Measurements from ENCODE around the gene LRG1. TPM values are rescaled to one million over a fixed set of nuclear protein-coding genes. Genes with fewer than 3 reads are reported as not detected.

Gene LRG1
- total and polyA plus RNA-seq, 4 donors, result 0.36 to 1.3 (median 0.46) TPM

Other genes with a start within 250 kb of the LRG1 start
- gene TMIGD2, start 237.6 kb downstream of the LRG1 start, total RNA-seq, result under 1 TPM; 0.79 to 0.94 TPM
- gene TMIGD2, start 237.6 kb downstream of the LRG1 start, polyA plus RNA-seq (ENCODE audit: insufficient read length in 2 of 2), result 1 to 10 TPM; 1.1 to 1.6 TPM
- gene FSD1, start 235.4 kb downstream of the LRG1 start, total RNA-seq, result 10 to 100 TPM; 15.9 to 34.4 TPM
- 100 to 1,000 TPM; 107 to 118 TPM for gene FSD1, start 235.4 kb downstream of the LRG1 start, polyA plus RNA-seq (ENCODE audit: insufficient read length in 2 of 2)
- gene STAP2, start 201.2 kb downstream of the LRG1 start, total RNA-seq, result 10 to 100 TPM in 1 of 2 donors, 1 to 10 TPM in 1; 3.2 to 21.9 TPM
- 1 to 10 TPM; 5.2 to 8.5 TPM for gene STAP2, start 201.2 kb downstream of the LRG1 start, polyA plus RNA-seq (ENCODE audit: insufficient read length in 2 of 2)
- 10 to 100 TPM; 10.8 to 13.0 TPM for gene MPND, start 196.5 kb downstream of the LRG1 start, total RNA-seq
- 10 to 100 TPM; 42.6 to 47.4 TPM for gene MPND, start 196.5 kb downstream of the LRG1 start, polyA plus RNA-seq (ENCODE audit: insufficient read length in 2 of 2)
- gene SH3GL1, start 139.5 kb downstream of the LRG1 start, total RNA-seq, result 10 to 100 TPM; 14.3 to 44.1 TPM
- gene SH3GL1, start 139.5 kb downstream of the LRG1 start, polyA plus RNA-seq (ENCODE audit: insufficient read length in 2 of 2), result 100 to 1,000 TPM; 104 to 105 TPM
- gene CHAF1A, start 137.4 kb downstream of the LRG1 start, total RNA-seq, result 1 to 10 TPM; 6.2 to 9.3 TPM
- 10 to 100 TPM; 14.2 to 16.9 TPM for gene CHAF1A, start 137.4 kb downstream of the LRG1 start, polyA plus RNA-seq (ENCODE audit: insufficient read length in 2 of 2)
- gene UBXN6, start 82.2 kb downstream of the LRG1 start, total RNA-seq, result 10 to 100 TPM; 56.2 to 89.6 TPM
- 100 to 1,000 TPM; 124 to 139 TPM for gene UBXN6, start 82.2 kb downstream of the LRG1 start, polyA plus RNA-seq (ENCODE audit: insufficient read length in 2 of 2)
- 10 to 100 TPM; 23.5 to 45.3 TPM for gene HDGFL2, start 67.7 kb downstream of the LRG1 start, total RNA-seq
- 10 to 100 TPM; 83.5 to 91.2 TPM for gene HDGFL2, start 67.7 kb downstream of the LRG1 start, polyA plus RNA-seq (ENCODE audit: insufficient read length in 2 of 2)
- under 1 TPM; 0.30 to 0.50 TPM for gene PLIN4, start 21.6 kb downstream of the LRG1 start, total RNA-seq
- 1 to 10 TPM; 2.3 to 3.2 TPM for gene PLIN4, start 21.6 kb downstream of the LRG1 start, polyA plus RNA-seq (ENCODE audit: insufficient read length in 2 of 2)
- gene PLIN5, start 4.8 kb downstream of the LRG1 start, total RNA-seq, result 1 to 10 TPM; 2.8 to 4.0 TPM
- gene PLIN5, start 4.8 kb downstream of the LRG1 start, polyA plus RNA-seq (ENCODE audit: insufficient read length in 2 of 2), result 10 to 100 TPM; 14.7 to 18.5 TPM
- gene SEMA6B, start 19.6 kb upstream of the LRG1 start, total RNA-seq, result 10 to 100 TPM in 1 of 2 donors, 1 to 10 TPM in 1; 8.7 to 19.0 TPM
- 10 to 100 TPM; 58.9 to 66.8 TPM for gene SEMA6B, start 19.6 kb upstream of the LRG1 start, polyA plus RNA-seq (ENCODE audit: insufficient read length in 2 of 2)
- 1 to 10 TPM; 5.5 to 6.3 TPM for gene TNFAIP8L1, start 99.5 kb upstream of the LRG1 start, total RNA-seq
- 10 to 100 TPM in 1 of 2 donors, 1 to 10 TPM in 1; 8.4 to 11.8 TPM for gene TNFAIP8L1, start 99.5 kb upstream of the LRG1 start, polyA plus RNA-seq (ENCODE audit: insufficient read length in 2 of 2)
- 10 to 100 TPM; 47.7 to 72.8 TPM for gene MYDGF, start 130.3 kb upstream of the LRG1 start, total RNA-seq
- 10 to 100 TPM; 68.3 to 80.0 TPM for gene MYDGF, start 130.3 kb upstream of the LRG1 start, polyA plus RNA-seq (ENCODE audit: insufficient read length in 2 of 2)
- gene DPP9, start 183.8 kb upstream of the LRG1 start, total RNA-seq, result 10 to 100 TPM in 1 of 2 donors, 1 to 10 TPM in 1; 9.6 to 14.2 TPM
- gene DPP9, start 183.8 kb upstream of the LRG1 start, polyA plus RNA-seq (ENCODE audit: insufficient read length in 2 of 2), result 10 to 100 TPM; 20.6 to 30.3 TPM

Measured in spinal cord (tissue), 4 donors.